DLD1 (cell line): Measurements from ENCODE around the gene NUDT8.
"Not testable (repeated sequence)": the region's sequence is repeated elsewhere in the genome, so short reads cannot be mapped to it uniquely, and the experiment has no call there.

Experiments used
- in situ Hi-C: cut with HindIII; loops from 2 replicates; pipeline ENCODE4 v1.10.0; 2017; ENCODE audit warnings: low sequenced_read_pairs

NUDT8 gene

GRCh38 chr11:67596753-67597300, 32.9 kb downstream of the NUDT8 start:
- in situ Hi-C loops: no loop called here

- in situ Hi-C loops: no loop called here
Measured at GRCh38 chr11:67594480-67594879, 35.3 kb downstream of the NUDT8 start.

GRCh38 chr11:67593565-67593905, 36.2 kb downstream of the NUDT8 start:
- in situ Hi-C loops: no loop called here

- in situ Hi-C loops: no loop called here
Measured at GRCh38 chr11:67592880-67593564, 36.7 kb downstream of the NUDT8 start.

- in situ Hi-C loops: not testable (repeated sequence)
Measured at GRCh38 chr11:67588899-67589415, 40.8 kb downstream of the NUDT8 start.

GRCh38 chr11:67588136-67588503, 41.6 kb downstream of the NUDT8 start:
- in situ Hi-C loops: no loop called here

GRCh38 chr11:67586568-67587250, 43.0 kb downstream of the NUDT8 start:
- in situ Hi-C loops: no loop called here

- in situ Hi-C loops: no loop called here
Measured at GRCh38 chr11:67585911-67586310, 43.8 kb downstream of the NUDT8 start.

GRCh38 chr11:67584881-67585873, 44.6 kb downstream of the NUDT8 start:
- in situ Hi-C loops: no loop called here

- in situ Hi-C loops: no loop called here
Measured at GRCh38 chr11:67584205-67584880, 45.4 kb downstream of the NUDT8 start.

- in situ Hi-C loops: no loop called here
Measured at GRCh38 chr11:67583247-67584204, 46.2 kb downstream of the NUDT8 start, which contains the start of gene GSTP1. Gene GSTP1 (plus strand): TSS chr11:67583812. CDS start chr11:67583844, 32 bp downstream.

- in situ Hi-C loops: no loop called here
Measured at GRCh38 chr11:67582011-67582410, 47.7 kb downstream of the NUDT8 start.

- in situ Hi-C loops: no loop called here
Measured at GRCh38 chr11:67581469-67581868, 48.3 kb downstream of the NUDT8 start.

- in situ Hi-C loops: no loop called here
Measured at GRCh38 chr11:67577951-67578350, 51.8 kb downstream of the NUDT8 start.
